Peyer's patch (tissue), 4 donors: ENCODE measurements around the gene SH3BP1. TPM values are rescaled to one million over a fixed set of nuclear protein-coding genes. Genes with fewer than 3 reads are reported as not detected.
A peak's percentile ranks its signal among the peaks of the same experiment; 100 is the strongest.
"Not testable (repeated sequence)": the region's sequence is repeated elsewhere in the genome, so short reads cannot be mapped to it uniquely, and the experiment has no call there.

Experiments
- DNase-seq, 3 donors: peaks; one replicate each; pipeline ENCODE4 v3.0.0-alpha.2; 2017 to 2019
- H3K27ac ChIP-seq, 4 donors: fragments of 200-600 bp; sonication (generic); one replicate each; pipeline ENCODE4 v1.5.1; 2016 to 2019
- H3K27me3 ChIP-seq, 2 donors: fragments of 200-600 bp; sonication (generic); one replicate each; pipeline ENCODE4 v1.5.1; 2019
- H3K36me3 ChIP-seq, 3 donors: fragments of 200-600 bp; sonication (generic); one replicate each; pipeline ENCODE4 v1.5.1; 2016 to 2019
- H3K4me1 ChIP-seq, 4 donors: fragments of 200-600 bp; sonication (generic); one replicate each; pipeline ENCODE4 v1.5.1; 2016 to 2019
- H3K4me3 ChIP-seq, 4 donors: fragments of 200-600 bp; sonication (generic); 1 replicate in 3 of 4; 2 replicates in 1 of 4; pipeline ENCODE4 v1.5.1; 2016 to 2019; ENCODE audit warnings: mild to moderate bottlenecking in 1 of 4
- H3K9me3 ChIP-seq, 4 donors: fragments of 200-600 bp; sonication (generic); one replicate each; pipeline ENCODE4 v1.5.1; 2016 to 2019; ENCODE audit warnings: mild to moderate bottlenecking in 1 of 4
- CTCF ChIP-seq, 6 experiments: fragments of 450-650 bp in 4 of 6; fragments of 200-600 bp in 2 of 6; sonication (generic) in 1 of 6; IDR thresholded peaks; one replicate each; pipeline ENCODE4 v1.5.1; 2017 to 2019; ENCODE audit warnings: antibody characterized with exemption in 6 of 6, mild to moderate bottlenecking in 3 of 6, moderate library complexity in 1 of 6
- POLR2A ChIP-seq, 2 donors: fragments of 450-650 bp; IDR thresholded peaks; one replicate each; pipeline ENCODE4 v1.5.1; 2017; ENCODE audit warnings: antibody characterized with exemption in 2 of 2, mild to moderate bottlenecking in 2 of 2, moderate library complexity in 2 of 2
- total RNA-seq, 4 donors: library from RNA; depleted of rRNA; stranded (reverse); fragments of >200 nt; gene quantifications; one replicate each; pipeline ENCODE4 v1.1.0, GENCODE V29; 2016

SH3BP1 gene
- total RNA-seq = 100 to 1,000 TPM in 1 of 4 donors, 10 to 100 TPM in 3; 55.0 to 135 (median 71.8) TPM

- no peaks in the 10 kb centered on the region for H3K27me3 ChIP-seq
- peak in 2 of 6 experiments; percentile 13 to 25 for TF ChIP-seq CTCF (IDR thresholded peaks at IDR 0.05)
- peak; percentile 57 to 70 for TF ChIP-seq POLR2A (IDR thresholded peaks at IDR 0.05)
- peak within 1 kb of the TSS; percentile 87 to 98 (median 94) for H3K27ac ChIP-seq
- H3K36me3 ChIP-seq = peaks cover 0 to 10% (median 0%) of the 10 kb centered on the region in 3 donors
- DNase-seq = peak; percentile 75 to 87 (median 85)
- H3K9me3 ChIP-seq = no peaks in the 10 kb centered on the region
- peaks cover 21 to 77% (median 57%) of the 10 kb centered on the region in 4 donors for H3K4me1 ChIP-seq
- H3K4me3 ChIP-seq = peak within 1 kb of the TSS; percentile 54 to 85 (median 78)
Observed at GRCh38 chr22:37639070-37639760, at the start of gene SH3BP1. Gene SH3BP1, plus strand, starts transcription at chr22:37639669. Its CDS starts 119 bp downstream, at chr22:37639788.

- not testable (repeated sequence) for H3K27me3 ChIP-seq, H3K4me3 ChIP-seq, H3K9me3 ChIP-seq, DNase-seq, H3K36me3 ChIP-seq
- peak overlapping the region in 3 of 4 donors; percentile 3 to 42 (median 25) for H3K27ac ChIP-seq
- H3K4me1 ChIP-seq = peaks cover 0 to 24% (median 0%) of the 10 kb centered on the region in 4 donors
Observed at GRCh38 chr22:37591081-37591480, 48.4 kb upstream of the SH3BP1 start.

GRCh38 chr22:37591823-37592404 lies 47.6 kb upstream of the SH3BP1 start:
- H3K27ac ChIP-seq = peak overlapping the region in 2 of 4 donors; percentile 28 to 36
- TF ChIP-seq CTCF (IDR thresholded peaks at IDR 0.05) = no peak
- TF ChIP-seq POLR2A (IDR thresholded peaks at IDR 0.05) = no peak

GRCh38 chr22:37594237-37594636 lies 45.2 kb upstream of the SH3BP1 start:
- no peak for DNase-seq
- H3K36me3 ChIP-seq = no peaks in the 10 kb centered on the region
- TF ChIP-seq POLR2A (IDR thresholded peaks at IDR 0.05) (no peak), CTCF (IDR thresholded peaks at IDR 0.05) (no peak)
- H3K4me3 ChIP-seq = no peak overlapping the region
- H3K9me3 ChIP-seq = no peaks in the 10 kb centered on the region
- H3K27me3 ChIP-seq = no peaks in the 10 kb centered on the region
- H3K27ac ChIP-seq = no peak overlapping the region
- H3K4me1 ChIP-seq = peaks cover 0 to 19% (median 0%) of the 10 kb centered on the region in 4 donors

More at GRCh38 chr22:37591823-37592404, 47.6 kb upstream of the SH3BP1 start:
- peaks cover 0 to 24% (median 0%) of the 10 kb centered on the region in 4 donors for H3K4me1 ChIP-seq
- no peaks in the 10 kb centered on the region for H3K27me3 ChIP-seq
- no peak overlapping the region for H3K4me3 ChIP-seq
- no peaks in the 10 kb centered on the region for H3K36me3 ChIP-seq
- no peaks in the 10 kb centered on the region for H3K9me3 ChIP-seq
- DNase-seq = no peak

GRCh38 chr22:37599153-37599552 lies 40.3 kb upstream of the SH3BP1 start:
- peak in 2 of 3 donors; percentile 72 to 79 for DNase-seq
- Histone ChIP-seq H3K9me3 (no peaks in the 10 kb centered on the region), H3K27me3 (no peaks in the 10 kb centered on the region), H3K36me3 (no peaks in the 10 kb centered on the region), H3K4me1 (peaks cover 0 to 10% (median 0%) of the 10 kb centered on the region in 4 donors), H3K4me3 (no peak overlapping the region), H3K27ac (peak overlapping the region in 2 of 4 donors; percentile 58 to 73)
- peak in 1 of 2 donors; percentile 25 for TF ChIP-seq POLR2A (IDR thresholded peaks at IDR 0.05)
- TF ChIP-seq CTCF (IDR thresholded peaks at IDR 0.05) = no peak

- peaks cover 0 to 10% (median 0%) of the 10 kb centered on the region in 4 donors for H3K4me1 ChIP-seq
- no peak for TF ChIP-seq CTCF (IDR thresholded peaks at IDR 0.05)
- no peak for TF ChIP-seq POLR2A (IDR thresholded peaks at IDR 0.05)
- no peak for DNase-seq
- no peaks in the 10 kb centered on the region for H3K27me3 ChIP-seq
- peak overlapping the region in 2 of 4 donors; percentile 1 to 8 for H3K4me3 ChIP-seq
- H3K9me3 ChIP-seq = no peaks in the 10 kb centered on the region
- H3K27ac ChIP-seq = peak overlapping the region in 3 of 4 donors; percentile 63 to 77 (median 76)
- no peaks in the 10 kb centered on the region for H3K36me3 ChIP-seq
Observed at GRCh38 chr22:37601203-37601539, 38.3 kb upstream of the SH3BP1 start.
